Measurements from ENCODE around the gene ARVCF. TPM values are rescaled to one million over a fixed set of nuclear protein-coding genes. Genes with fewer than 3 reads are reported as not detected.

Gene ARVCF
- polyA plus RNA-seq, 3 donors: 27.0 to 35.2 (median 29.6) TPM

GRCh38 chr22:19988331-19988808 lies 28.3 kb downstream of the ARVCF start:
- DNase-seq: no peak

- no peak for DNase-seq
Observed at GRCh38 chr22:19987394-19988306, 29.0 kb downstream of the ARVCF start.

- peak; percentile 75 for DNase-seq
Observed at GRCh38 chr22:19986410-19987341, 29.9 kb downstream of the ARVCF start.

- DNase-seq: no peak
Observed at GRCh38 chr22:19986011-19986409, 30.6 kb downstream of the ARVCF start.

GRCh38 chr22:19984851-19985811 lies 31.5 kb downstream of the ARVCF start:
- DNase-seq: no peak

- no peak for DNase-seq
Observed at GRCh38 chr22:19984201-19984753, 32.3 kb downstream of the ARVCF start.

- no peak for DNase-seq
Observed at GRCh38 chr22:19983741-19984140, 32.9 kb downstream of the ARVCF start.

GRCh38 chr22:19982991-19983578 lies 33.5 kb downstream of the ARVCF start:
- no peak for DNase-seq

GRCh38 chr22:19981961-19982920 lies 34.4 kb downstream of the ARVCF start:
- no peak for DNase-seq

- no peak for DNase-seq
Observed at GRCh38 chr22:19981171-19981960, 35.3 kb downstream of the ARVCF start.

GRCh38 chr22:19980766-19981165 lies 35.9 kb downstream of the ARVCF start:
- no peak for DNase-seq

GRCh38 chr22:19979712-19980493 lies 36.7 kb downstream of the ARVCF start:
- no peak for DNase-seq

GRCh38 chr22:19978748-19979147 lies 37.9 kb downstream of the ARVCF start:
- no peak for DNase-seq

GRCh38 chr22:19977296-19978243 lies 39.1 kb downstream of the ARVCF start:
- DNase-seq: no peak

GRCh38 chr22:19976671-19977070 lies 40.0 kb downstream of the ARVCF start:
- DNase-seq: no peak

- DNase-seq: no peak
Observed at GRCh38 chr22:19975707-19976035, 41.0 kb downstream of the ARVCF start.
